A204.1 (cell line): Measurements from ENCODE around the gene EPHA3.

Experiments
- FAIRE-seq: peaks from 2 replicates; lab custom pipeline; 2012; peaks lifted over from hg19 to GRCh38; lab: Jason Lieb, UNC

The EPHA3 gene

GRCh38 chr3:89363171-89363570 lies 255.8 kb downstream of the EPHA3 start:
- no peak for FAIRE-seq

GRCh38 chr3:89364314-89364713 lies 256.9 kb downstream of the EPHA3 start:
- FAIRE-seq, result no peak

GRCh38 chr3:89367166-89367565 lies 259.7 kb downstream of the EPHA3 start:
- FAIRE-seq, result no peak

GRCh38 chr3:89368846-89369245 lies 261.4 kb downstream of the EPHA3 start:
- FAIRE-seq, result no peak

GRCh38 chr3:89372456-89372855 lies 265.0 kb downstream of the EPHA3 start:
- no peak for FAIRE-seq

GRCh38 chr3:89373434-89373833 lies 266.0 kb downstream of the EPHA3 start:
- no peak for FAIRE-seq

DNA sequence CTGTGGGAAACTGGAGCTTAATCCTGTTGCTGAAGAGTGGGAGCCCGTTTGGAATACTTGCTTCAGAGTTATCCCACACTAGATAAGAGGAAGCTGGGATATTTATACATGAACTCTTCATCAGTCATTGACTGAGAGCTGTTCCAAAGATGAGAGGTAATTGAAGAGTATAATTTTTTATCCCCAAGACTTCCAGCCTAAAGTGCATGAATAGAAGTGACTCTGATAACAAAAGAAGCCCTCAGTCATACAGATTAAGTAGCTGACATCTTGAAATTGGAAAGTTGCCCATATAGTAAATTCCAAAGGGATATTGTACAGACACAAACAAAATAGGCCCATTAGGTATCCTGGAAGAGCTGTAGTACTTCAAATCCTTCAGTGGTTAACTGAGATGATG lies 268.0 kb downstream of the EPHA3 start:
- no peak for FAIRE-seq

DNA sequence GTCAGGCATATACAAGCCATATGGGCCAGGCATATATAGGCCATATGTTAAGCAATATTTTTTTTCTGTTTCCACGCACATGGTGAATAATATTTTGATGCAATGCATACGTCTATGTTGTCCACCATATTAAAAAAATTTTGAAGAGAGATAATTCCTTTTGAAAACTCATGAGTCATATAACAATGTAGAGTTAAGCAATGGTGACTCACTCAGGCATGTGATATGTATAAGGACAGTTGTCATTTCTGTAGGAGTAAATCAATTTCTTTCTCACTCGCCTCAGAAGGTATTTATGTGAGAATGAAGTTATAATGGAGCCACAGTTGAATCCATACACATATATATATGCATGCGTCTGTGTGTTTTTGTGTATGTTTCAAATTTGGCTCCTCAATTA lies 272.6 kb downstream of the EPHA3 start:
- no peak for FAIRE-seq

DNA sequence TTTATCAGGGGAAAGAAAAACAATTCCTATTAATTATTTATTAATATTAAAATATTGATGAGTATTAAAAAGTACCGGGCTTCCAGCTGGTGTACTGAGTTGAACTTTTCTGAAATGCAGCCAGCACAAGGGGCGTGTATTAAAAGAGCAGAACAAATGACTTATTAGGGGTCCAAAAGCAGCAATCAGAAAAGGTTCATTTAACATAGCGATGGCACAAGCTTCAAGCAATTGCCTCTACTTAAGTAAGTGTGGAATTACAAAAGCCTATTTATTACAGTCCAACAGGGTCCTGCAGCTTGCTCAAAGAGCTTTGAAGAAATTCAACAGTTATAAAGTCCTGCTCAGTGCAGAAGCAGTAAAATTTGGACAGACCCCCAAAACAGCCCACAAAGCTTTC lies 285.6 kb downstream of the EPHA3 start:
- FAIRE-seq, result no peak

DNA sequence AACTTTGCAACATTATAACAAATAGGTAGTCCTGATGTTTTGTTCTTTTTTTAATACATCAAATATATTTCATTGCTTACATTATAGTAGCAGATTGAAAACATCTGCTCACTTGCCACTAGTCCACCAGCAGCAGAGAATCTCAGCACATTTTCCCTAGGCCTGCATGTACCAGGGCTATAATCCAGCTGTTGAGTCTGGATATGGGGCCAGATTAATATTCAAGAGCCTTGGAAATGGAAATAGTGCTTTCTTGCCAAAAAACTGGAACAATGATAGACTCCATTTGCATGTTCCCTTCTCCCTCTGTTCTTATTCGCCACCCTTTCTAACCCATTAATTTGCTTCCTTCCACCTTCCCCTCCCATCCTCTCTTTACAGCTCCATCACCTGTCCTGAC lies 288.0 kb downstream of the EPHA3 start:
- FAIRE-seq, result no peak

GRCh38 chr3:89395996-89396395 lies 288.6 kb downstream of the EPHA3 start:
- FAIRE-seq, result no peak

DNA sequence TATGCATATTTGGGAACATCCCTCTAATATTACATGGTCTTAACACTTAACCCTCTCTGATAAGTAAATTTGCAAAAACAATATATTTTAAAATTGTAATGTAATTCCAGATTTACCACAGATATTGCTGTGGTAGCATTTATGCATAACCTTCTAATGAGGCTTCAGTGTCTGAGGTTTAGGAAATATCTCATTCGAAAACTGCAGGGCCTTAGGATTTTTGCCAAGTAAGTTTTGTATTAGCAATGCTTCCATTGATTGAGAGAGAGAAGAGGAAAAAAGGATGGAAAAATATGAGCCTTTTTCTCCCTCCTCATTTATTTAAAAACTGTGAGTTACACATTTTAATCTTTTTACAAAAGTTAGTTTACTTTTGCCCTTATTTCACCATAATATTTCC lies 294.6 kb downstream of the EPHA3 start:
- no peak for FAIRE-seq

DNA sequence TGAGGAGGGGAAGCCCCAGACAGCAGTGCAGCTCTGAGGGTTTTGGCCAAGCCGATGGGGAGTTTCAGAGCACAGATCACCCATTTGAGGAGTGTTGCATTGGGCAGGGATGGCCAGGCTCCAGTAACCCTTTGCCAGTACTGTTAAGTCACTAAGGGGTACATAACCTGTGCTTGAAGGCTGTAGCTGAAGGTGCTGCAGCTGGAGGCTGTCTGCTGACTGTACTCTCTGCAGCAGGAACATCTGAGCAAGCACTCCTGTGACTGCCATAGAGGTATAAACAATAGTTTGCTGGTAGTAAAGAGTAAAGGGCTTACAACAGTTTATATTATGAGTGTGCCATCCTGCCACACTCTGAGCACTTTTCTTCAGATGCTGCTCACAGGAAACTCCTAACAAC lies 297.8 kb downstream of the EPHA3 start:
- FAIRE-seq, result no peak

- no peak for FAIRE-seq
These were observed 298.2 kb downstream of the EPHA3 start for GRCh38 chr3:89405593-89405992.

- no peak for FAIRE-seq
These were observed 303.8 kb downstream of the EPHA3 start for GRCh38 chr3:89411201-89411600.

DNA sequence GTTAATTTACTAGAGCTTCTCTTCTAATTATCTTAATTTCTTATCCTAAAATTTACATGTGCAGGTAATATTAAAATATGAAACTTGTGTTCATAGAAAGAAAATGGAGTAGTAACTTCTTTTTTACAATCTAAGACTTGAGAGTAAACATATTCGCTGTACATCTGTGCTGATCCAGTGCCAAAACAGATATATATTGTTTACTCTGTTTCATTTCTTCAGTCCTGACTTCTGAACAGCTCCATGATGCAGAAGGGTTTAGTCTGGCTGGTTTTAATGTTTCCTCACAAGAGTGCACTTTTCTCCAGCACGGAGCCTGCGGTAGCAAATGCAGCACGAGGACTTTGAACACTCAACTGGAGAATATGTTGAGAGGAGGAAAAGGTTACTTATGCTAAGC lies 306.8 kb downstream of the EPHA3 start:
- FAIRE-seq, result no peak

GRCh38 chr3:89419647-89420241 lies 312.3 kb downstream of the EPHA3 start:
- no peak for FAIRE-seq

GRCh38 chr3:89426060-89426459 lies 318.6 kb downstream of the EPHA3 start:
- FAIRE-seq, result no peak

GRCh38 chr3:89434621-89435380 lies 327.4 kb downstream of the EPHA3 start:
- FAIRE-seq, result no peak

GRCh38 chr3:89436846-89437245 lies 329.4 kb downstream of the EPHA3 start:
- FAIRE-seq, result no peak

- no peak for FAIRE-seq
These were observed 333.0 kb downstream of the EPHA3 start for GRCh38 chr3:89440386-89440785.

DNA sequence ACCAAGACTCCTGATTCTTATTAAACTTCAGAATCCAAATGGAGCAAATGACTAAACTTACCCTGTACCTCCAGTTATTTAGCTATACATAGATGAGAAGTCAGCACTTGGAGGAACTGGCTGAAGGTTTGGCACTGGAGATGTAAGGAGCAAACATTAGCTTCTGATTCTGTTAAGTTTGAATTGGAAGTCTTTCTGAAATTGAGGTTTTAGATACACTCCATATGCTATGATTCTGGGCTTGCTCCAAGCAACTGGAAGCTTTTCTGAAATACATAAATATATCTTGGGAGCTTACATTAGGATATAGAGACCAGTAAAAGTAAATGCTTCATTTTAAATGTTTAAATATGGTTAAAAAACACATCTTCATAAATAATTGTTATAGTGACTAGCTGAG lies 333.7 kb downstream of the EPHA3 start:
- no peak for FAIRE-seq

DNA sequence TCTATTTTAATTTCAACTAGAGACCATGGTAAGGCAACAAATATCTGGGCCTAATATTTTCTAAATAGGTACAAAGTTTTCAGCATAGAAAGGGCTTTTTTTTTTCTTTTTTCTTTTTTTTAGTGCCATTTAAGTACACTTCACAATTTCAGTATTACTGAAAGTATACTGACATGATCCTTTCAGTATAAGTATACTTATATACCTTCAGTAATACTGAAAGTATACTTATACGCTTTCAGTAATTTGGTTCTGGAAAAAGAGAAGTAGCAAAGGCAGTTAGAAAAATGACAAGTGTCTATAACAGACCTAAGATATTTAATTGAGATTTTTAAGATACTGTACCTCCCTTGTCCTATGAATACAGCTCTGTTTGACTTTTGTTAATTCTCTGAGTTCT lies 339.2 kb downstream of the EPHA3 start:
- no peak for FAIRE-seq

GRCh38 chr3:89447243-89447642 lies 339.8 kb downstream of the EPHA3 start:
- no peak for FAIRE-seq
